Activated T-cell treated with anti-CD3 and anti-CD28 coated beads, Interleukin-2, amount 50 U/mL, for 24 hours (primary cell): ENCODE data around the gene GPATCH1.

ENCODE experiments used
- DNase-seq: peaks from one replicate; pipeline ENCODE4 v3.0.0-alpha.2; 2020
- H3K27ac Mint-ChIP-seq: 2 replicates; pipeline ENCODE4 v1.8.0; 2020; ENCODE audit warnings: mild to moderate bottlenecking, mixed read lengths
- H3K27me3 Mint-ChIP-seq: 2 replicates; pipeline ENCODE4 v1.8.0; 2020; ENCODE audit warnings: mixed read lengths
- H3K36me3 Mint-ChIP-seq: 2 replicates; pipeline ENCODE4 v1.8.0; 2020; ENCODE audit warnings: low read depth, mixed read lengths
- H3K4me1 Mint-ChIP-seq: 2 replicates; pipeline ENCODE4 v1.8.0; 2020; ENCODE audit warnings: low read depth, mixed read lengths
- H3K4me3 Mint-ChIP-seq: 2 replicates; pipeline ENCODE4 v1.8.0; 2020; ENCODE audit warnings: mild to moderate bottlenecking, moderate library complexity, mixed read lengths
- H3K9me3 Mint-ChIP-seq: 2 replicates; pipeline ENCODE4 v1.8.0; 2020; ENCODE audit warnings: mixed read lengths

Gene GPATCH1

DNA sequence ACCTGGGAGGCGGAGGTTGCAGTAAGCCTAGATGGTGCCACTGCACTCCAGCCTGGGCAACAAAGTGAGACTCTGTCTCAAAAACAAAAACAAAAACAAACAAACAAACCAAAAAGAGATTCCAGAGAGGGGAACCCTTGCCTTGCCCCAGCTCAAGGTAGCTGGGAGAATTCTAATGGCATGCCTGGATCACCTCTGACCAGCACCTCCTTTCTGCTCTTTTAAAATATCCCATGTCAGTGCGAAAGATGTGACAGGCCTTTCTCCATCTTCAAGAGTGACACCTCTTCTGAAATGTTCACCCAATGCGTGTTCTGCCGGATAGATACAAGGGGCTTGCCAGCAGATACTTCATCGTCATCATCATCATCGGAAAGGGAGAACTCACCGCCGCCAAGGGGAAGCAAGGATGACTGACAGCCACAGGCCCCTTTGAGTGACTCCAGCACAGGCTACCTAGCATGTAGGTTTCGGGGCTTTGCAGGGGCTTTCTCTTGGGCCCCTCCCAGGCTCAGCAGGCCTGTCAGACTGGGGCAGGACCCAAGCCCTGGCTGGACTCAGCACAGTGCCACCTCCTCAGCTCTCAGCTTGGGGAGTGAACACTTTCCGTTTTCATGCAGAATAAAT is 94.3 kb downstream of the GPATCH1 start:
- Mint-ChIP-seq H3K4me1 (peaks cover 51% of the 10 kb centered on the region), H3K36me3 (peaks cover 14% of the 10 kb centered on the region), H3K4me3 (peak overlapping the region; percentile 94), H3K27me3 (peaks cover 2% of the 10 kb centered on the region), H3K27ac (peak overlapping the region; percentile 97), H3K9me3 (no peaks in the 10 kb centered on the region)
- no peak for DNase-seq

DNA sequence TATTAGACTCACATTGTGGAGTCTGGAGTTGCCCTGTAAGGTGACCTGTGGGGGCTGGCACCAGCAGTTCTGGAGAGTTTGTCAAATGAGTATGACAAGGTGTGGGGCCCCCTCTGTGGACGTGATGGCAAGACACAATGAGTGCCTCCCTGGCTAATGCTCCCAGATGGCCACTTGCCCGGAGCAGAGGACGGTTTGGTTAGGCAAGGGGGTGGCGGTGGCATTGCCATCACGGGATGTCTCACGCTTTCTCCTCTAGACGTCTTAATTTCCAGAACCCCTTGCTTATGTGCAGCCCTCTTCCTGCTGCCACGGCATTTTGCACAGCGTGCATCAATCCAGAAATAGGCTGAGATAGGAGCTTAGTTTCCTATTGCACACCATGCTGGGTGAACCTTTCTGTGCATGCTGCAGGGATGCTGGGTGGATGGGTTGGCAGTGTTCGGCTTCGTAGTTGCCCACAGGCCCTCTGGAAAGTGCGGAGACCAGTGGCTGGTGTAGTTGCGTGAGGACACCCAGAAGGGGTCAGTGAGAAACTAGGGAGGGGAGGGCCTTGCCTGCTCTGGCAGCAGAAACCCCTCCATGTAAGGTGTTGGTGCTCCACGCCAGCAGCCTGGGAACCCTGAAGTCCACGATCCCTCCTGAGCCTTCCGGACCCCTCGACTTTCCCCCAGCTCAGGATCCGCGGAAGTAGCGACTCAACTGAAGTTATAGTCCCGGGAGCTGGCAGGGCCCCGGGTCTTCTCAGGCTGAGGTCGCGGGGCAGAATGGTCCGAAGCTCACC is 95.1 kb downstream of the GPATCH1 start:
- no peaks in the 10 kb centered on the region for H3K9me3 Mint-ChIP-seq

DNA sequence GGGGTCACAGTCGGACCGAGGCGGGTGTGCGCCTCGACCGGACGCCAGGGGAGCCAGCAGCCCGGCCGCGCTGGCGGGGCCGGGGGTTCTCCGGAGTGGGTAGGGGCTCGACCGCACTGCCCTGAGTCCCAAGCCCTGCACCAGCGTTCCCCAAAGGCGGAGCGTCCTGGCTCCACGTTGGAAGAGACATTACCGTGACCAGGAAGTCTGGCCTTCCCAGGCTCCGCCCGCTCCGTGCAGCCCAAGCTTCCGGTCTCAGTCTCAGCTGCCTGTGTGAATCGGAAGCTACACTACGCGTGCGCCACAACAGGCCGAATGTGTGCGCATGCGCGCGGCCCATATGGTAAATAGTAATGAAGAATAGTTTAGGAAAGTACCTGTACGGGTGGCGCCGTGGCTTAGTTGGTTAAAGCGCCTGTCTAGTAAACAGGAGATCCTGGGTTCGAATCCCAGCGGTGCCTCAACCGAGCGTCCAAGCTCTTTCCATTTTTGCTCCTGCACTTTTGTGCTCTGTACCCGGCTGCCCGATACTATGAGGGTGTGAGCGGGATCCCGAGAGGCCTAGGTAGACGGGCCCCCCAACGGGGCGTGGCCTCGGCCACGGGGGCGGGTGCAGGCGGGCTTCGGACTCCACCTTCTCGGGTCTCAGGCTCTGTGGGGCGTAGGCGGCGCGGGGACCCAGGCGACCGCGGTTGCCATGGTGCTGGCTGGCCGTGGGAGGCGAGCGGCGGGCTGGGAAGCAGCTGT is 95.9 kb downstream of the GPATCH1 start:
- Mint-ChIP-seq H3K9me3 (no peaks in the 10 kb centered on the region), H3K36me3 (peaks cover 14% of the 10 kb centered on the region), H3K27ac (peak overlapping the region; percentile 97), H3K4me3 (peak overlapping the region; percentile 94), H3K4me1 (peaks cover 51% of the 10 kb centered on the region), H3K27me3 (peaks cover 2% of the 10 kb centered on the region)
- DNase-seq, result peak; percentile 99

More for the DNA sequence above, 95.1 kb downstream of the GPATCH1 start:
- Mint-ChIP-seq H3K27me3 (peaks cover 2% of the 10 kb centered on the region), H3K36me3 (peaks cover 14% of the 10 kb centered on the region), H3K4me3 (peak overlapping the region; percentile 94), H3K27ac (peak overlapping the region; percentile 97), H3K4me1 (peaks cover 51% of the 10 kb centered on the region)
- DNase-seq, result no peak

DNA sequence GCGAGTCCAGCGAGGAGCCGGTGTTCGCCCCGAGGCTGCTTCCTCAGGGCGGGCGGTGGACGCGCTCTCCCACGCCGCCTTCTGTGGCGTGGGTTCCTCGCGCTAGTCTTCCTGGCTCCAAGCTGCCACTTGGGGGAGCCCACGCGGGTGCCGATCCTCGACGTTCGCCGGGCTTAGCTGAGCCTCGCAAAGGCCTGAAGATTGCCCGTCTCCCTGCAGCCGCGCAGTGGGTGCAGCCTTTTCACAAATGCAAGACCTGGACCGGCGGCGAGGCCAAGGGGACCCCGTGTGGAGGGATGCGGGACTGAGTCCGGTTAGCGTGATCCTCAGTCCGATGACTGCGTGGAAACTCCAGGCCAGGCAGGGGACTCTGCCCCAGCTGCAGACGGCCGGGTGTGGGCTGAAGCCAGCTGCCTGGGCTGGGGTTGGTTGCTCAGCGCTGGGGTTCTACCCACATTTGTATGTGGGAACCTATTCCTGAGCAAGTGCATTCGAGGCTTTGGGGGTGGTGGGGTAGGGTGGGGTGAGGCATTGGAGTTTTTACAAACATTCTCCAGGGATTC is 96.5 kb downstream of the GPATCH1 start:
- H3K36me3 Mint-ChIP-seq, result peaks cover 9% of the 10 kb centered on the region
- peaks cover 2% of the 10 kb centered on the region for H3K27me3 Mint-ChIP-seq
- peak overlapping the region; percentile 97 for H3K27ac Mint-ChIP-seq
- H3K4me1 Mint-ChIP-seq, result peaks cover 45% of the 10 kb centered on the region
- peak overlapping the region; percentile 94 for H3K4me3 Mint-ChIP-seq
- DNase-seq, result no peak
- H3K9me3 Mint-ChIP-seq, result no peaks in the 10 kb centered on the region
